ENCODE data around the gene BNC2.

DNA sequence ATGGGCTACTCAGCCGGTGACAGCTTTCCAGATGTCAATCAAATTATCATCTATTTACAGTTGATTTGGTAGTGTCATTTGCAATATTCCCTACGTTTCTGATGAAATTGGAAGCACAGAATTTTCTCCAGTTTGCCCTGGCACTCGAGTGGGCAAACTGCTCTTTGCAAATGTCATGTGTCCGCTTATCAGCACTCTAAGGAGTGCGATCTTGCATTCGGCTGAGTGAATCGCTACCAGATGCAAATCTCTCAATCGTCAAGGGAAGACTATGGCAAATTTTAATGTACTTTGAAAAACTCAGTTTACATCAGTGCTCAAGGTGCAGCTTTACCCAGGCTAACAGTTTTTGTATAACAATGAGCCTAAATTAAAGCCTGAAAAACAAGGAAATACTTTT is 66.8 kb downstream of the BNC2 start:
- TF ChIP-seq, protein P1, sequence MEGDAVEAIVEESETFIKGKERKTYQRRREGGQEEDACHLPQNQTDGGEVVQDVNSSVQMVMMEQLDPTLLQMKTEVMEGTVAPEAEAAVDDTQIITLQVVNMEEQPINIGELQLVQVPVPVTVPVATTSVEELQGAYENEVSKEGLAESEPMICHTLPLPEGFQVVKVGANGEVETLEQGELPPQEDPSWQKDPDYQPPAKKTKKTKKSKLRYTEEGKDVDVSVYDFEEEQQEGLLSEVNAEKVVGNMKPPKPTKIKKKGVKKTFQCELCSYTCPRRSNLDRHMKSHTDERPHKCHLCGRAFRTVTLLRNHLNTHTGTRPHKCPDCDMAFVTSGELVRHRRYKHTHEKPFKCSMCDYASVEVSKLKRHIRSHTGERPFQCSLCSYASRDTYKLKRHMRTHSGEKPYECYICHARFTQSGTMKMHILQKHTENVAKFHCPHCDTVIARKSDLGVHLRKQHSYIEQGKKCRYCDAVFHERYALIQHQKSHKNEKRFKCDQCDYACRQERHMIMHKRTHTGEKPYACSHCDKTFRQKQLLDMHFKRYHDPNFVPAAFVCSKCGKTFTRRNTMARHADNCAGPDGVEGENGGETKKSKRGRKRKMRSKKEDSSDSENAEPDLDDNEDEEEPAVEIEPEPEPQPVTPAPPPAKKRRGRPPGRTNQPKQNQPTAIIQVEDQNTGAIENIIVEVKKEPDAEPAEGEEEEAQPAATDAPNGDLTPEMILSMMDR (conservative IDR thresholded peaks at IDR 0.05; ENCODE audit: low read length) = no peak
- no peak for TF ChIP-seq EZH2phosphoT487 (IDR thresholded peaks at IDR 0.05; ENCODE audit: borderline replicate concordance)

Data from Loucy (cell line).